ENCODE results near the gene MLLT3. TPM values are rescaled to one million over a fixed set of nuclear protein-coding genes. Genes with fewer than 3 reads are reported as not detected.

The MLLT3 gene
- total RNA-seq, 1 donor from 2014 or later = 18.0 TPM

GRCh38 chr9:20563917-20564316 lies 58.4 kb downstream of the MLLT3 start:
- no peak overlapping the region for H3K27ac ChIP-seq
- peaks cover 35% of the 10 kb centered on the region for H3K4me1 ChIP-seq
- H3K36me3 ChIP-seq = no peaks in the 10 kb centered on the region
- no peak for TF ChIP-seq CTCF (IDR thresholded peaks at IDR 0.05)
- DNase-seq (no peak), ATAC-seq (no peak)
- intact Hi-C loops (cut with DNase I) = no loop called here
- no peaks in the 10 kb centered on the region for H3K27me3 ChIP-seq (ENCODE audit: low read depth)
- H3K4me3 ChIP-seq = no peak overlapping the region
- H3K9me3 ChIP-seq = no peaks in the 10 kb centered on the region

- peaks cover 41% of the 10 kb centered on the region for H3K4me1 ChIP-seq
- no peaks in the 10 kb centered on the region for H3K9me3 ChIP-seq
- H3K27ac ChIP-seq = no peak overlapping the region
- no peak overlapping the region for H3K4me3 ChIP-seq
- intact Hi-C loops (cut with DNase I) = no loop called here
- no peak for ATAC-seq
- H3K36me3 ChIP-seq = no peaks in the 10 kb centered on the region
- DNase-seq = no peak
- no peak for TF ChIP-seq CTCF (IDR thresholded peaks at IDR 0.05)
- no peaks in the 10 kb centered on the region for H3K27me3 ChIP-seq (ENCODE audit: low read depth)
Observed at GRCh38 chr9:20562051-20562450, 60.2 kb downstream of the MLLT3 start.

- no peak for TF ChIP-seq CTCF (IDR thresholded peaks at IDR 0.05)
- no peak overlapping the region for H3K4me3 ChIP-seq
- DNase-seq = no peak
- intact Hi-C loops (cut with DNase I) = no loop called here
- no peak for ATAC-seq
- no peaks in the 10 kb centered on the region for H3K27me3 ChIP-seq (ENCODE audit: low read depth)
- H3K9me3 ChIP-seq = no peaks in the 10 kb centered on the region
- H3K36me3 ChIP-seq = no peaks in the 10 kb centered on the region
- H3K27ac ChIP-seq = no peak overlapping the region
- H3K4me1 ChIP-seq = peaks cover 41% of the 10 kb centered on the region
Observed at GRCh38 chr9:20561531-20561930, 60.8 kb downstream of the MLLT3 start.

DNA sequence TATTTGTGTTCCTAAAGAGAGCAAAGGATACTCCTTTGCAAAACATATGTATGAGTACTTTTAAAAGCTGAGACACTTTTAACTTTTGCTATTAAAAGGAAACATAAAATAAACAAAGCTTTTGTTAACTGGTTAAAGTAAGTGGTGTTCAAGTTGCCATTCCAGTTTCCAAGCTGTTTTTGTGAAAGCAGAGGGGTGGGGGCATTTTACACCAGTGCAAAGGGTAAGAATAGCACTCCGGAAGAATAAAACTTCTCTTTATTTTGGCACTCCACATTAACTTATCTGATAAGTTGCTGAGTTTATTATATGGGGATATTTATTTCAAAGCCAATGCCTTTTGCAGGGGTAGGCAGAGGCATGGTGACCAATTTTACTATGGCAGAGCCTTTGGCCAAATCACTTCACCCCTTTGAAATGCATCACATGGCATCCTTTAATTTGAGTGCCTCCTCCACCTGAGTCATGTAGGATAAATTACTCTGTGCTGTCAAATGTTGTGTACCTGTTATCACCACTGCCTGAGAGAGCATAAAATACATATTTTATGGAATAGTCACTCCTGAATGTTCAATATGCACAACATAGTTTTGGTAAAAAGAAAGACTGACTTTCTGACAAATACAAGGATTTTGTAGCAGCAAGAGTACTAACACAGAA lies 62.9 kb downstream of the MLLT3 start:
- Histone ChIP-seq H3K36me3 (no peaks in the 10 kb centered on the region), H3K9me3 (no peaks in the 10 kb centered on the region), H3K27me3 (ENCODE audit: low read depth) (no peaks in the 10 kb centered on the region), H3K4me3 (no peak overlapping the region), H3K4me1 (peaks cover 47% of the 10 kb centered on the region), H3K27ac (no peak overlapping the region)
- DNase-seq (no peak), ATAC-seq (peak; percentile 68 to 69)
- no peak for TF ChIP-seq CTCF (IDR thresholded peaks at IDR 0.05)
- intact Hi-C loops (cut with DNase I) = no loop called here

DNA sequence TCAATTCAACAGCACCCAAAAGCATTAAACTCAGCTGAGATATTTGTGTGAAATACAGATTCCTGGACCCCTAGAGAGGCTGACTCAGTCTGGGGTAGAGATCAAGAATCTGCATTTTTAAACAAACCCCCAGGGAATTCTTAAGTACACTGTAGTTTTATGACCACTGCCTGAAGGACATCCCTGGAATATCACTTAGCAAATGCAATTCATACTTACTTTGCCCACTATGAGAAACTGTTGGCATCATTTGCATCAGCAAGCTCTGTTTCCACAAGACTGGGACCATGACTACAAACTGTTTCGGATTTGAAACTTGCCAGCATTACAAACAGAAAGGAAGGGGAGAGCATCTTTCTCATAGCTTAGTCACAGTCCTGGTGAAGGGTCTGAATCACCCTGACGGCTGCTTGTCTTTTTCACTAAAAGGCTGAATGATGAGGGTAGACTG lies 63.7 kb downstream of the MLLT3 start:
- peaks cover 55% of the 10 kb centered on the region for H3K4me1 ChIP-seq
- no peaks in the 10 kb centered on the region for H3K27me3 ChIP-seq (ENCODE audit: low read depth)
- H3K27ac ChIP-seq = no peak overlapping the region
- H3K4me3 ChIP-seq = no peak overlapping the region
- intact Hi-C loops (cut with DNase I) = no loop called here
- TF ChIP-seq CTCF (IDR thresholded peaks at IDR 0.05) = no peak
- DNase-seq (no peak), ATAC-seq (peak; percentile 41 to 73)
- H3K9me3 ChIP-seq = no peaks in the 10 kb centered on the region
- H3K36me3 ChIP-seq = no peaks in the 10 kb centered on the region

Data from lower lobe of right lung (tissue), 2 donors.